ENCODE data around the gene FOXO6.
A peak's percentile ranks its signal among the peaks of the same experiment; 100 is the strongest.

Gene FOXO6

GRCh38 chr1:41397020-41397419 is 35.8 kb downstream of the FOXO6 start:
- Histone ChIP-seq H3K4me3 (ENCODE audit: low read length in 2 of 2) (no peak overlapping the region), H2AK5ac (ENCODE audit: low read depth, low read length) (no peak overlapping the region), H2BK15ac (ENCODE audit: low read length) (no peak overlapping the region), H2BK5ac (ENCODE audit: low read length) (no peak overlapping the region), H3K27ac (replicated peaks; ENCODE audit: low read length) (no peak overlapping the region), H3K23ac (ENCODE audit: low read depth, low read length, poor library complexity) (no peak overlapping the region), H2AFZ (ENCODE audit: low read length) (no peak overlapping the region), H4K8ac (ENCODE audit: low read depth, low read length) (no peak overlapping the region), H3K27me3 (ENCODE audit: control insufficient read depth in 3 of 3, insufficient read depth in 3 of 3, low read depth in 1 of 3, low read length in 3 of 3) (peaks cover 0 to 54% (median 0%) of the 10 kb centered on the region in 3 experiments), H3K18ac (ENCODE audit: low read length) (no peak overlapping the region), H3K4me1 (ENCODE audit: control insufficient read depth in 2 of 2, insufficient read depth in 1 of 2, low read depth in 1 of 2, low read length in 2 of 2) (peaks cover 14 to 25% of the 10 kb centered on the region in 2 donors), H3K36me3 (replicated peaks in 1 of 2; ENCODE audit: control insufficient read depth in 2 of 2, insufficient read depth in 2 of 2, low read length in 2 of 2) (no peaks in the 10 kb centered on the region), H2BK12ac (ENCODE audit: low read length) (no peak overlapping the region), H3K79me1 (ENCODE audit: low read depth, low read length) (no peaks in the 10 kb centered on the region), H4K91ac (ENCODE audit: low read depth, low read length, poor library complexity) (no peak overlapping the region), H3K9me3 (replicated peaks in 1 of 2; ENCODE audit: control insufficient read depth in 2 of 2, insufficient read depth in 1 of 2, low read depth in 1 of 2, low read length in 2 of 2) (no peaks in the 10 kb centered on the region), H3K14ac (ENCODE audit: low read length) (no peak overlapping the region), H3K9ac (ENCODE audit: low read depth, low read length, poor library complexity) (no peak overlapping the region), H3K4ac (ENCODE audit: low read length) (no peak overlapping the region), H3K4me2 (ENCODE audit: insufficient read depth, low read length, poor library complexity, severe bottlenecking) (no peak overlapping the region), H2BK120ac (ENCODE audit: low read depth, low read length) (no peak overlapping the region)
- no peak for DNase-seq (ENCODE audit: low spot score)
- WGBS, 2 donors (ENCODE audit: extremely low coverage in 2 of 2, insufficient read length in 2 of 2, insufficient replicate concordance in 1 of 2): no CpG with 5 or more reads among the region's 5 CpGs

GRCh38 chr1:41397753-41398330 is 36.6 kb downstream of the FOXO6 start:
- no peak overlapping the region for H3K27ac ChIP-seq (replicated peaks; ENCODE audit: low read length)
- H4K91ac ChIP-seq (ENCODE audit: low read depth, low read length, poor library complexity): no peak overlapping the region
- H3K9me3 ChIP-seq (replicated peaks in 1 of 2; ENCODE audit: control insufficient read depth in 2 of 2, insufficient read depth in 1 of 2, low read depth in 1 of 2, low read length in 2 of 2): no peaks in the 10 kb centered on the region
- H2BK12ac ChIP-seq (ENCODE audit: low read length): no peak overlapping the region
- no peak overlapping the region for H3K9ac ChIP-seq (ENCODE audit: low read depth, low read length, poor library complexity)
- no peak overlapping the region for H3K4me3 ChIP-seq (ENCODE audit: low read length in 2 of 2)
- H2BK120ac ChIP-seq (ENCODE audit: low read depth, low read length): no peak overlapping the region
- no peak overlapping the region for H2BK5ac ChIP-seq (ENCODE audit: low read length)
- H3K14ac ChIP-seq (ENCODE audit: low read length): no peak overlapping the region
- H3K23ac ChIP-seq (ENCODE audit: low read depth, low read length, poor library complexity): no peak overlapping the region
- H4K8ac ChIP-seq (ENCODE audit: low read depth, low read length): no peak overlapping the region
- H2AFZ ChIP-seq (ENCODE audit: low read length): no peak overlapping the region
- peaks cover 14 to 25% of the 10 kb centered on the region in 2 donors for H3K4me1 ChIP-seq (ENCODE audit: control insufficient read depth in 2 of 2, insufficient read depth in 1 of 2, low read depth in 1 of 2, low read length in 2 of 2)
- H3K79me1 ChIP-seq (ENCODE audit: low read depth, low read length): no peaks in the 10 kb centered on the region
- WGBS, 2 donors (ENCODE audit: extremely low coverage in 2 of 2, insufficient read length in 2 of 2, insufficient replicate concordance in 1 of 2): no CpG with 5 or more reads among the region's 3 CpGs
- DNase-seq (ENCODE audit: low spot score): no peak
- H2BK15ac ChIP-seq (ENCODE audit: low read length): no peak overlapping the region
- no peak overlapping the region for H3K4ac ChIP-seq (ENCODE audit: low read length)
- H3K4me2 ChIP-seq (ENCODE audit: insufficient read depth, low read length, poor library complexity, severe bottlenecking): no peak overlapping the region
- H2AK5ac ChIP-seq (ENCODE audit: low read depth, low read length): peak overlapping the region; percentile 90
- peak overlapping the region; percentile 68 for H3K18ac ChIP-seq (ENCODE audit: low read length)
- no peaks in the 10 kb centered on the region for H3K36me3 ChIP-seq (replicated peaks in 1 of 2; ENCODE audit: control insufficient read depth in 2 of 2, insufficient read depth in 2 of 2, low read length in 2 of 2)
- H3K27me3 ChIP-seq (ENCODE audit: control insufficient read depth in 3 of 3, insufficient read depth in 3 of 3, low read depth in 1 of 3, low read length in 3 of 3): peaks cover 0 to 46% (median 0%) of the 10 kb centered on the region in 3 experiments

GRCh38 chr1:41399145-41399795 is 38.0 kb downstream of the FOXO6 start:
- Histone ChIP-seq H2AFZ (ENCODE audit: low read length) (no peak overlapping the region), H3K36me3 (replicated peaks in 1 of 2; ENCODE audit: control insufficient read depth in 2 of 2, insufficient read depth in 2 of 2, low read length in 2 of 2) (no peaks in the 10 kb centered on the region), H4K8ac (ENCODE audit: low read depth, low read length) (no peak overlapping the region), H3K4me3 (ENCODE audit: low read length in 2 of 2) (no peak overlapping the region), H3K27me3 (ENCODE audit: control insufficient read depth in 3 of 3, insufficient read depth in 3 of 3, low read depth in 1 of 3, low read length in 3 of 3) (peaks cover 0 to 47% (median 2%) of the 10 kb centered on the region in 3 experiments), H2BK12ac (ENCODE audit: low read length) (no peak overlapping the region), H3K79me1 (ENCODE audit: low read depth, low read length) (no peaks in the 10 kb centered on the region), H3K27ac (replicated peaks; ENCODE audit: low read length) (no peak overlapping the region), H3K23ac (ENCODE audit: low read depth, low read length, poor library complexity) (peak overlapping the region; percentile 14), H3K9me3 (replicated peaks in 1 of 2; ENCODE audit: control insufficient read depth in 2 of 2, insufficient read depth in 1 of 2, low read depth in 1 of 2, low read length in 2 of 2) (no peaks in the 10 kb centered on the region), H3K4me1 (ENCODE audit: control insufficient read depth in 2 of 2, insufficient read depth in 1 of 2, low read depth in 1 of 2, low read length in 2 of 2) (peaks cover 14 to 21% of the 10 kb centered on the region in 2 donors), H3K14ac (ENCODE audit: low read length) (no peak overlapping the region), H2BK15ac (ENCODE audit: low read length) (peak overlapping the region; percentile 11), H3K9ac (ENCODE audit: low read depth, low read length, poor library complexity) (peak overlapping the region; percentile 64), H2BK5ac (ENCODE audit: low read length) (peak overlapping the region; percentile 31), H3K18ac (ENCODE audit: low read length) (peak overlapping the region; percentile 69), H2AK5ac (ENCODE audit: low read depth, low read length) (no peak overlapping the region), H2BK120ac (ENCODE audit: low read depth, low read length) (no peak overlapping the region), H3K4me2 (ENCODE audit: insufficient read depth, low read length, poor library complexity, severe bottlenecking) (peak overlapping the region; percentile 32), H3K4ac (ENCODE audit: low read length) (no peak overlapping the region), H4K91ac (ENCODE audit: low read depth, low read length, poor library complexity) (no peak overlapping the region)
- no peak for DNase-seq (ENCODE audit: low spot score)
- WGBS, 2 donors (ENCODE audit: extremely low coverage in 2 of 2, insufficient read length in 2 of 2, insufficient replicate concordance in 1 of 2): no CpG with 5 or more reads among the region's 13 CpGs

- Histone ChIP-seq H3K14ac (ENCODE audit: low read length) (no peak overlapping the region), H2BK5ac (ENCODE audit: low read length) (no peak overlapping the region), H3K36me3 (replicated peaks in 1 of 2; ENCODE audit: control insufficient read depth in 2 of 2, insufficient read depth in 2 of 2, low read length in 2 of 2) (no peaks in the 10 kb centered on the region), H3K9ac (ENCODE audit: low read depth, low read length, poor library complexity) (no peak overlapping the region), H3K27me3 (ENCODE audit: control insufficient read depth in 3 of 3, insufficient read depth in 3 of 3, low read depth in 1 of 3, low read length in 3 of 3) (peaks cover 0 to 42% (median 2%) of the 10 kb centered on the region in 3 experiments), H2BK15ac (ENCODE audit: low read length) (no peak overlapping the region), H3K9me3 (replicated peaks in 1 of 2; ENCODE audit: control insufficient read depth in 2 of 2, insufficient read depth in 1 of 2, low read depth in 1 of 2, low read length in 2 of 2) (no peaks in the 10 kb centered on the region), H2BK12ac (ENCODE audit: low read length) (no peak overlapping the region), H3K4me2 (ENCODE audit: insufficient read depth, low read length, poor library complexity, severe bottlenecking) (no peak overlapping the region), H3K4me3 (ENCODE audit: low read length in 2 of 2) (no peak overlapping the region), H4K91ac (ENCODE audit: low read depth, low read length, poor library complexity) (no peak overlapping the region), H3K4ac (ENCODE audit: low read length) (no peak overlapping the region), H3K23ac (ENCODE audit: low read depth, low read length, poor library complexity) (no peak overlapping the region), H3K79me1 (ENCODE audit: low read depth, low read length) (no peaks in the 10 kb centered on the region), H2AFZ (ENCODE audit: low read length) (no peak overlapping the region), H3K18ac (ENCODE audit: low read length) (no peak overlapping the region), H2BK120ac (ENCODE audit: low read depth, low read length) (no peak overlapping the region), H4K8ac (ENCODE audit: low read depth, low read length) (no peak overlapping the region), H3K27ac (replicated peaks; ENCODE audit: low read length) (no peak overlapping the region), H2AK5ac (ENCODE audit: low read depth, low read length) (peak overlapping the region; percentile 36), H3K4me1 (ENCODE audit: control insufficient read depth in 2 of 2, insufficient read depth in 1 of 2, low read depth in 1 of 2, low read length in 2 of 2) (peaks cover 4 to 14% of the 10 kb centered on the region in 2 donors)
- no CpG with 5 or more reads among the region's 3 CpGs for WGBS, 2 donors (ENCODE audit: extremely low coverage in 2 of 2, insufficient read length in 2 of 2, insufficient replicate concordance in 1 of 2)
- no peak for DNase-seq (ENCODE audit: low spot score)
Observed at GRCh38 chr1:41400225-41400624, 39.0 kb downstream of the FOXO6 start.
